Measurements from ENCODE around the gene OPCML. TPM values are rescaled to one million over a fixed set of nuclear protein-coding genes. Genes with fewer than 3 reads are reported as not detected.

Gene OPCML
- total and polyA plus RNA-seq, 2 donors (not counting 1 experiment from before 2014, with no cell fraction given), result not detected

DNA sequence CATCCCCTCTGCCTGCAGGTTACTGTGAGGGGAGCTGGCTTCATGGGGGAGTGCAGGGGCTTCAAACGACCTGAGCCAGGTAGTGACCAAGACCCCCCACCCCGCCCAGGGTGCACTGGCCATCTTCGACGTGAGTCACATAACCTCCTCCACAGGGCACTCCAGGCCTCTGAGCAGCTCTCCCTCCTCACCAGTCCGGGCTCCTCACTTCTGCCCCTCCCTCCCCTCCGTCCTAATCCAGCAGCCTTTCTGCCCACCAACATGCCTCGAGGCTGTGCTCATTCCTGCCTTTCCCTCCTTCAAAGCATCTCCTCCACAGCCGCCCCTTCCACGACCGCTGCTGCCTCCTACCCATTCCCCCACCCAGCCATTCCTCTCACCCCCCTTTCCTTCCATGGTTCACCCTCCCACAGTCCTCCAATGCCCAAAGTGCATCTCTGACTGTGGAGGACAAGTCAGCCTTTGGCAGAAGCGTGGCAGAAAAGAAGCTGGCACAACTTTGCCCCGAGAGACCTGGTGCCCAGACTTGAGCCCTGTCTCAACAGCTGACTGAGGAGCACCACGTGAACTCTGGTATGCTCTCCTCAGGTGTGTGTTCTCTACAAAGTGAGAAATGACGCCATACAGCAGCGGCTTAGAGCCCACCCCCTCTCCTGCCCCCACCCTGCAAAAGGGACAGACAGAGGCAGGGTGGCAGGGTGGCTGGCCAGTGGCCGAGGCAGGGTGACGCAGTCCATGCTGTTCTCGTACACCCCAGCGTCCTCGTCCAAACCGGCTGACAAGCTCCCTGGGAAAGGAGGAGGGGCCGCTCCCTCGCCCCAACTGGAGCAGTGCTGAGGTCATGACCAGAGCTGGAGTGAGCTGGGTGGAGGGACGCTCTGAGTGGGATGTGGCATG is 30.4 kb downstream of the OPCML start:
- Histone ChIP-seq H3K4me2 (replicated peaks; ENCODE audit: low read depth, low read length, poor library complexity, severe bottlenecking) (no peak overlapping the region), H3K9me3 (ENCODE audit: control extremely low read depth in 1 of 3, control insufficient read depth in 2 of 3, insufficient read depth in 1 of 3, low read length in 2 of 3) (peaks cover 0 to 11% (median 0%) of the 10 kb centered on the region in 3 donors), H3K9ac (ENCODE audit: low read length) (no peak overlapping the region), H3K27me3 (replicated peaks in 1 of 4; ENCODE audit: control extremely low read depth in 1 of 4, control insufficient read depth in 3 of 4, insufficient read depth in 4 of 4, low read length in 3 of 4) (no peaks in the 10 kb centered on the region), H3K36me3 (replicated peaks in 1 of 2; ENCODE audit: control extremely low read depth in 1 of 2, control insufficient read depth in 1 of 2, extremely low read depth in 1 of 2, insufficient read depth in 2 of 2, low read length in 1 of 2) (no peaks in the 10 kb centered on the region), H3K4me1 (ENCODE audit: control insufficient read depth in 2 of 2, insufficient read depth in 2 of 2, low read length in 2 of 2) (no peaks in the 10 kb centered on the region), H2AFZ (ENCODE audit: insufficient read depth, low read depth, low read length, poor library complexity, severe bottlenecking) (no peak overlapping the region), H4K20me1 (ENCODE audit: control insufficient read depth, insufficient read depth, low read length, poor library complexity, severe bottlenecking) (no peaks in the 10 kb centered on the region), H3K79me2 (ENCODE audit: control insufficient read depth, insufficient read depth, low read length) (no peaks in the 10 kb centered on the region), H3K4me3 (ENCODE audit: control extremely low read depth in 1 of 5, extremely low read depth in 1 of 5, insufficient read depth in 1 of 5, low read depth in 2 of 5, low read length in 4 of 5) (no peak overlapping the region), H3K27ac (ENCODE audit: low read length in 2 of 2) (no peak overlapping the region)
- Mint-ChIP-seq H3K4me3 (no peak overlapping the region), H3K9me3 (ENCODE audit: insufficient read depth) (no peaks in the 10 kb centered on the region), H3K27ac (no peak overlapping the region), H3K4me1 (no peaks in the 10 kb centered on the region), H3K27me3 (no peaks in the 10 kb centered on the region)
- TF ChIP-seq CTCF (IDR thresholded peaks at IDR 0.05), result no peak
- no peak for TF ChIP-seq EZH2 (IDR thresholded peaks at IDR 0.05; ENCODE audit: borderline replicate concordance, insufficient read depth, low read depth, low read length, poor library complexity, severe bottlenecking)
- POLR2A ChIA-PET, result no interaction called here
- 72% methylated on average over 21 of the region's 24 CpGs for WGBS (ENCODE audit: insufficient coverage)
- CTCF ChIA-PET, result interaction anchor here (0.9 kb wide), 1 partner anchor 9 kb away, joined by 3 read pairs; no protein-coding TSS in a partner anchor
- ATAC-seq (ENCODE audit: low read depth) (no peak), DNase-seq (no peak)
- intact Hi-C loops (cut with micrococcal nuclease), result no loop called here

GRCh38 chr11:133500936-133501335 is 31.4 kb downstream of the OPCML start:
- H3K4me1 Mint-ChIP-seq, result no peaks in the 10 kb centered on the region
- CTCF ChIA-PET, result interaction anchor here (0.9 kb wide), 1 partner anchor 10 kb away, joined by 3 read pairs; no protein-coding TSS in a partner anchor
- H3K27me3 Mint-ChIP-seq, result no peaks in the 10 kb centered on the region
- Histone ChIP-seq H3K4me3 (ENCODE audit: control extremely low read depth in 1 of 5, extremely low read depth in 1 of 5, insufficient read depth in 1 of 5, low read depth in 2 of 5, low read length in 4 of 5) (no peak overlapping the region), H3K27me3 (replicated peaks in 1 of 4; ENCODE audit: control extremely low read depth in 1 of 4, control insufficient read depth in 3 of 4, insufficient read depth in 4 of 4, low read length in 3 of 4) (no peaks in the 10 kb centered on the region), H3K9me3 (ENCODE audit: control extremely low read depth in 1 of 3, control insufficient read depth in 2 of 3, insufficient read depth in 1 of 3, low read length in 2 of 3) (peaks cover 0 to 11% (median 0%) of the 10 kb centered on the region in 3 donors), H3K79me2 (ENCODE audit: control insufficient read depth, insufficient read depth, low read length) (no peaks in the 10 kb centered on the region), H3K4me1 (ENCODE audit: control insufficient read depth in 2 of 2, insufficient read depth in 2 of 2, low read length in 2 of 2) (no peaks in the 10 kb centered on the region), H4K20me1 (ENCODE audit: control insufficient read depth, insufficient read depth, low read length, poor library complexity, severe bottlenecking) (no peaks in the 10 kb centered on the region), H3K4me2 (replicated peaks; ENCODE audit: low read depth, low read length, poor library complexity, severe bottlenecking) (no peak overlapping the region), H3K27ac (ENCODE audit: low read length in 2 of 2) (no peak overlapping the region), H3K36me3 (replicated peaks in 1 of 2; ENCODE audit: control extremely low read depth in 1 of 2, control insufficient read depth in 1 of 2, extremely low read depth in 1 of 2, insufficient read depth in 2 of 2, low read length in 1 of 2) (no peaks in the 10 kb centered on the region), H2AFZ (ENCODE audit: insufficient read depth, low read depth, low read length, poor library complexity, severe bottlenecking) (no peak overlapping the region), H3K9ac (ENCODE audit: low read length) (no peak overlapping the region)
- H3K9me3 Mint-ChIP-seq (ENCODE audit: insufficient read depth), result no peaks in the 10 kb centered on the region
- 85% methylated on average over 8 of the region's 11 CpGs for WGBS (ENCODE audit: insufficient coverage)
- intact Hi-C loops (cut with micrococcal nuclease), result no loop called here
- TF ChIP-seq CTCF (IDR thresholded peaks at IDR 0.05) (no peak), EZH2 (IDR thresholded peaks at IDR 0.05; ENCODE audit: borderline replicate concordance, insufficient read depth, low read depth, low read length, poor library complexity, severe bottlenecking) (no peak)
- no peak overlapping the region for H3K27ac Mint-ChIP-seq
- no peak for DNase-seq
- no peak for ATAC-seq (ENCODE audit: low read depth)
- POLR2A ChIA-PET, result no interaction called here
- no peak overlapping the region for H3K4me3 Mint-ChIP-seq
